Measurements from ENCODE around the gene TXK.

TXK gene

GRCh38 chr4:48133669-48134068, 381 bp downstream of the TXK start:
- DNase-seq (ENCODE audit: low read depth), result no peak

GRCh38 chr4:48131736-48132135, 2.3 kb downstream of the TXK start:
- no peak for DNase-seq (ENCODE audit: low read depth)

GRCh38 chr4:48130100-48130499, 4.0 kb downstream of the TXK start:
- no peak for DNase-seq (ENCODE audit: low read depth)

- DNase-seq (ENCODE audit: low read depth), result no peak
These were observed 4.6 kb downstream of the TXK start for GRCh38 chr4:48129307-48130014.

- peak; percentile 98 for DNase-seq (ENCODE audit: low read depth)
These were observed 6.2 kb downstream of the TXK start for GRCh38 chr4:48127682-48128404.

GRCh38 chr4:48127231-48127630, 6.8 kb downstream of the TXK start:
- DNase-seq (ENCODE audit: low read depth), result no peak

GRCh38 chr4:48126621-48127020, 7.4 kb downstream of the TXK start:
- DNase-seq (ENCODE audit: low read depth), result no peak

GRCh38 chr4:48124870-48125269, 9.2 kb downstream of the TXK start:
- DNase-seq (ENCODE audit: low read depth), result no peak

- DNase-seq (ENCODE audit: low read depth), result no peak
These were observed 11.3 kb downstream of the TXK start for GRCh38 chr4:48122756-48123155.

GRCh38 chr4:48121180-48121579, 12.9 kb downstream of the TXK start:
- DNase-seq (ENCODE audit: low read depth), result no peak

- DNase-seq (ENCODE audit: low read depth), result no peak
These were observed 13.9 kb downstream of the TXK start for GRCh38 chr4:48120132-48120531.

GRCh38 chr4:48119646-48120045, 14.4 kb downstream of the TXK start:
- no peak for DNase-seq (ENCODE audit: low read depth)

GRCh38 chr4:48118081-48118480, 16.0 kb downstream of the TXK start:
- no peak for DNase-seq (ENCODE audit: low read depth)

- DNase-seq (ENCODE audit: low read depth), result no peak
These were observed 17.5 kb downstream of the TXK start for GRCh38 chr4:48116582-48116981.

GRCh38 chr4:48114412-48114811, 19.6 kb downstream of the TXK start:
- no peak for DNase-seq (ENCODE audit: low read depth)

- no peak for DNase-seq (ENCODE audit: low read depth)
These were observed 21.9 kb downstream of the TXK start for GRCh38 chr4:48112017-48112667.

- DNase-seq (ENCODE audit: low read depth), result no peak
These were observed 23.5 kb downstream of the TXK start for GRCh38 chr4:48110452-48110978.

GRCh38 chr4:48109413-48110263, 24.4 kb downstream of the TXK start:
- DNase-seq (ENCODE audit: low read depth), result peak; percentile 29

GRCh38 chr4:48108309-48109073, 25.6 kb downstream of the TXK start:
- DNase-seq (ENCODE audit: low read depth), result no peak

- DNase-seq (ENCODE audit: low read depth), result no peak
These were observed 28.8 kb downstream of the TXK start for GRCh38 chr4:48105230-48105629.

GRCh38 chr4:48103483-48104139, 30.4 kb downstream of the TXK start:
- DNase-seq (ENCODE audit: low read depth), result no peak

All from HS-5 (cell line).